K562 (cell line): Measurements from ENCODE around the gene ZDHHC8. TPM values are rescaled to one million over a fixed set of nuclear protein-coding genes. Genes with fewer than 3 reads are reported as not detected.

Experiments
- ATAC-seq: fragments of 200-7000 bp; cut with Tn5 transposase; 3 replicates; pipeline ENCODE4 v1.9.1; 2020; ENCODE audit warnings: moderate library complexity
- BruUV-seq: library from RNA; stranded (reverse); fragments of 400-500 nt; replicated peaks from 2 replicates; lab custom pipeline; 2021; lab: Mats Ljungman, UMichigan
- CTCF ChIA-PET: fragments of 300-600 bp; formaldehyde crosslinking; extraction: SDS; loops from one replicate; lab custom pipeline; 2021; ENCODE audit warnings: low intra/inter-chr PET ratio; lab: Yijun Ruan, JAX
- POLR2A ChIA-PET: fragments of 300-600, 350-650 bp; sonication (Branson Sonifier 250); formaldehyde crosslinking; extraction: SDS; loops from one replicate; lab custom pipeline; 2021; ENCODE audit warnings: antibody characterized with exemption, inconsistent platforms; lab: Yijun Ruan, JAX
- DNase-seq, 4 experiments: peaks; one replicate each; pipeline versions ENCODE4 v3.0.0 to v3.0.0-alpha.2; 2011 to 2018; ENCODE audit warnings: low spot score in 3 of 4, mixed read lengths in 3 of 4; ENCODE audit errors: extremely low read depth in 1 of 4
- FAIRE-seq: peaks from 2 replicates; lab custom pipeline; 2011; peaks lifted over from hg19 to GRCh38; lab: Jason Lieb, UNC
- H2AFZ ChIP-seq: 2 replicates; pipeline ENCODE4 v1.6.0; 2011; ENCODE audit warnings: low read depth, low read length, control low read depth, inconsistent platforms
- H3K27ac ChIP-seq: fragments of 200-600 bp; 3 replicates; pipeline ENCODE4 v1.8.0; 2011; ENCODE audit warnings: low read depth, mild to moderate bottlenecking, control low read depth, inconsistent platforms, low read length, moderate library complexity, mixed read lengths; ENCODE audit errors: extremely low read depth
- H3K27me3 ChIP-seq, 2 experiments: fragments of 300-600 bp in 1 of 2; 2 replicates in 1 of 2; 3 replicates in 1 of 2; pipeline versions ENCODE4 v1.6.0 to v1.8.0; 2011; ENCODE audit warnings: inconsistent platforms in 2 of 2, low read length in 2 of 2, mild to moderate bottlenecking in 1 of 2, mixed read lengths in 1 of 2, moderate library complexity in 1 of 2; ENCODE audit not compliant: control insufficient read depth in 2 of 2, insufficient read depth in 2 of 2
- H3K36me3 ChIP-seq: fragments of 300-600 bp; 3 replicates; pipeline ENCODE4 v1.8.0; 2011; ENCODE audit warnings: mild to moderate bottlenecking, low read length, inconsistent platforms; ENCODE audit not compliant: control insufficient read depth, insufficient read depth
- H3K4me1 ChIP-seq, 2 experiments: fragments of 200-600 bp in 1 of 2; replicated peaks in 1 of 2; 2 replicates in 1 of 2; 3 replicates in 1 of 2; pipeline versions ENCODE4 v1.5.1 to v1.8.0; 2011; ENCODE audit warnings: inconsistent platforms in 2 of 2, low read length in 2 of 2, mild to moderate bottlenecking in 1 of 2, mixed read lengths in 1 of 2, moderate library complexity in 1 of 2; ENCODE audit not compliant: control insufficient read depth in 2 of 2, insufficient read depth in 2 of 2
- H3K4me2 ChIP-seq: 2 replicates; pipeline ENCODE4 v1.6.1; 2011; ENCODE audit warnings: low read length, control low read depth, inconsistent platforms, mixed read lengths; ENCODE audit not compliant: insufficient read depth
- H3K4me3 ChIP-seq: fragments of 200-600 bp; sonication (generic), shearing (Covaris generic); 2 replicates; pipeline ENCODE4 v1.5.1; 2016; ENCODE audit warnings: control low read depth, inconsistent platforms
- H3K79me2 ChIP-seq: fragments of 200-600 bp; 3 replicates; pipeline ENCODE4 v1.8.0; 2011; ENCODE audit warnings: low read length, inconsistent platforms; ENCODE audit not compliant: control insufficient read depth, insufficient read depth
- H3K9ac ChIP-seq, 2 experiments: 2 replicates each; pipeline versions ENCODE4 v1.6.0 to v1.6.1; 2011; ENCODE audit warnings: low read depth in 2 of 2, low read length in 2 of 2, control low read depth in 1 of 2, inconsistent platforms in 1 of 2, mild to moderate bottlenecking in 1 of 2, mixed read lengths in 1 of 2; ENCODE audit not compliant: insufficient read depth in 1 of 2
- H3K9me1 ChIP-seq: one replicate; pipeline ENCODE4 v1.6.0; 2011; ENCODE audit warnings: inconsistent platforms, mild to moderate bottlenecking, low read length, moderate library complexity; ENCODE audit not compliant: control insufficient read depth, insufficient read depth
- H3K9me3 ChIP-seq: replicated peaks from 2 replicates; pipeline ENCODE4 v1.5.1; 2011; ENCODE audit warnings: low read depth, low read length, inconsistent platforms; ENCODE audit not compliant: control insufficient read depth, insufficient read depth
- H4K20me1 ChIP-seq: replicated peaks from 2 replicates; pipeline ENCODE4 v1.6.1; 2011; ENCODE audit warnings: low read length, inconsistent platforms, mixed read lengths; ENCODE audit not compliant: control insufficient read depth, insufficient read depth
- ATF7 ChIP-seq: fragments of 450-650 bp; IDR thresholded peaks from 2 replicates; pipeline ENCODE4 v1.7.1; 2014; ENCODE audit warnings: mild to moderate bottlenecking, moderate library complexity
- CAMTA2 ChIP-seq: fragments of 250-450 bp; sonication (Bioruptor Pico); conservative IDR thresholded peaks from 2 replicates; pipeline ENCODE4 v1.5.1; 2022
- ESRRB ChIP-seq: fragments of 250-450 bp; sonication (Bioruptor Pico); IDR thresholded peaks from 2 replicates; pipeline ENCODE4 v1.5.0; 2020; ENCODE audit warnings: mild to moderate bottlenecking, moderate library complexity, borderline replicate concordance
- POLR2G ChIP-seq: fragments of 200-400 bp; formaldehyde crosslinking; IDR thresholded peaks from 2 replicates; pipeline ENCODE4 v1.6.1; 2017; ENCODE audit warnings: low read depth, mild to moderate bottlenecking, antibody characterized with exemption, low read length, moderate library complexity
- ZBED1 ChIP-seq: IDR thresholded peaks from 2 replicates; pipeline ENCODE4 v1.6.1; 2014
- whole genome bisulfite sequencing: fragments of 100-300 bp; shearing (Covaris generic); methylation state at CpG from one replicate; pipeline ENCODE4 v1.1.6; 2016; ENCODE audit warnings: low coverage, mixed read lengths; ENCODE audit not compliant: insufficient coverage; ENCODE audit errors: missing lambda C conversion rate; 5-methylcytosine and 5-hydroxymethylcytosine counted together
- in situ Hi-C: fragments of 300-500 bp; cut with MboI; formaldehyde crosslinking; loops from 4 replicates; pipeline ENCODE4 v1.15.0; 2018; ENCODE audit warnings: inconsistent platforms, mixed read lengths
- intact Hi-C: fragments of 100-400 bp; cut with micrococcal nuclease; formaldehyde crosslinking; loops from 2 replicates; pipeline ENCODE4 v1.14.2; 2022
- polyA plus RNA-seq, 8 experiments: library from polyadenylated mRNA; depleted of rRNA in 4 of 8; stranded (reverse) in 5 of 8; unstranded in 3 of 8; fragments of >200 nt; fragmentation: Nextera tagmentation in 2 of 8; fragmentation: Illumina TruSeq in 1 of 8; extraction: Ambion mirVana in 2 of 8; extraction: Trizol in 1 of 8; gene quantifications; 2 replicates each; pipeline versions ENCODE4 v1.2.1 to v1.2.3, GENCODE V29; 2011 to 2014; ENCODE audit warnings: inconsistent platforms in 1 of 8, missing spikeins in 1 of 8
- total RNA-seq, 7 experiments: library from RNA; depleted of rRNA in 6 of 7; stranded (reverse); fragments of >200 nt in 6 of 7; fragmentation: Illumina TruSeq in 2 of 7; extraction: Trizol in 2 of 7; gene quantifications; 2 replicates each; pipeline versions ENCODE4 v1.2.1 to v1.2.3, GENCODE V29; 2011 to 2021; ENCODE audit warnings: low replicate concordance in 1 of 7
- TF ChIP-seq, protein P1 (sequence below), 2 experiments: fragments of 450-650 bp in 1 of 2; sonication (generic) in 1 of 2; formaldehyde crosslinking; conservative IDR thresholded peaks; 2 replicates each; pipeline versions ENCODE4 v1.4.0 to v1.8.1; 2020 to 2022; ENCODE audit warnings: mild to moderate bottlenecking in 1 of 2, missing genetic modification reagents in 1 of 2
- TF ChIP-seq, protein P2 (sequence below): fragments of 250-450 bp; sonication (Bioruptor Pico); IDR thresholded peaks from 2 replicates; pipeline ENCODE4 v1.4.0; 2020

The ZDHHC8 gene
- total and polyA plus RNA-seq, 9 of the 15 experiments (the other 6 are each of a cell fraction or from before 2014, with no cell fraction given) = 0.04 to 109 (median 16.4) TPM

DNA sequence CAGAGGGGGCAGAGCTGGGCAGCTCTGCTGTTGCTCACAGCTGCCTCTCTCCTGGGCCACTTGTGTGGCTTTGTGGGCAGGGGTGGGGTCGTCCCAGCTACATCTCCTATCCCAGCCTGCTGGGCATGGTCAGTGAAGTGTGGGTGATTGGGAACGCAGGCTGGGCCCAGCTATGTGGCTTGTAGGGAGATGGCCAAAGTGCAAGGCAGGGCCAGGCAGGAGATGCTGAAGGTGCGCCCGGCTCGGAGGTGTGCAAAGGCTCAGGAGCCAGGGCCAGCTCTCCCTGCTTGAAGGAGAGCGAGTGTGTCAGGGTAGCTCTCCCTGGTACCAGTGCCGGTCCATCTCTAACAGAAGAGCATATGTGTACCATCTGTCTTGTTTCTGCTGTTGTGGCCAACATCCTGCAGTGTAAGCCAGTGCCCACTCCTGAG lies 24.1 kb upstream of the ZDHHC8 start:
- 87% methylated on average over 7 of the region's 7 CpGs for WGBS
- Histone ChIP-seq H3K4me3 (no peak overlapping the region), H3K79me2 (peaks cover 24% of the 10 kb centered on the region), H3K27me3 (no peaks in the 10 kb centered on the region), H3K9ac (peak overlapping the region in 1 of 2 experiments; percentile 49; a peak in 1 of 4 replicates), H3K36me3 (peaks cover 97% of the 10 kb centered on the region), H3K4me2 (no peak overlapping the region), H4K20me1 (peaks cover 76% of the 10 kb centered on the region), H3K9me1 (peaks cover 5% of the 10 kb centered on the region), H3K4me1 (peaks cover 0 to 51% of the 10 kb centered on the region in 2 experiments; a peak in 3 of 5 replicates), H3K27ac (no peak overlapping the region), H3K9me3 (no peaks in the 10 kb centered on the region), H2AFZ (no peak overlapping the region)
- ChIA-PET CTCF (no interaction called here), POLR2A (interaction anchor here (0.5 to 20.7 kb wide), 10 partner anchors 10 to 875 kb away, joined by 3 to 513 read pairs (median 5); partner anchors contain the start of genes LZTR1, RANBP1, TANGO2 and TRMT2A)
- ATAC-seq (no peak), FAIRE-seq (no peak), DNase-seq (no peak)
- no TSS peak for BruUV-seq
- in situ Hi-C loops = no loop called here
- intact Hi-C loops = no loop called here
- TF ChIP-seq POLR2G (peak; percentile 32; the same call in 1 of the 2 replicates), ESRRB (CRISPR knock-in tag) (no peak), CAMTA2 (CRISPR knock-in tag) (peak; percentile 51; the same call in 1 of the 2 replicates), ZBED1 (peak; percentile 22; the same call in 1 of the 2 replicates), ATF7 (no peak)
- TF ChIP-seq, protein P1, sequence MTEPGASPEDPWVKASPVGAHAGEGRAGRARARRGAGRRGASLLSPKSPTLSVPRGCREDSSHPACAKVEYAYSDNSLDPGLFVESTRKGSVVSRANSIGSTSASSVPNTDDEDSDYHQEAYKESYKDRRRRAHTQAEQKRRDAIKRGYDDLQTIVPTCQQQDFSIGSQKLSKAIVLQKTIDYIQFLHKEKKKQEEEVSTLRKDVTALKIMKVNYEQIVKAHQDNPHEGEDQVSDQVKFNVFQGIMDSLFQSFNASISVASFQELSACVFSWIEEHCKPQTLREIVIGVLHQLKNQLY (CRISPR knock-in tag; conservative IDR thresholded peaks at IDR 0.05) = 0 out of 4 replicates have a peak, but pooled peaks of 1 of the 2 experiments have one; percentile 17
- TF ChIP-seq, protein P2, sequence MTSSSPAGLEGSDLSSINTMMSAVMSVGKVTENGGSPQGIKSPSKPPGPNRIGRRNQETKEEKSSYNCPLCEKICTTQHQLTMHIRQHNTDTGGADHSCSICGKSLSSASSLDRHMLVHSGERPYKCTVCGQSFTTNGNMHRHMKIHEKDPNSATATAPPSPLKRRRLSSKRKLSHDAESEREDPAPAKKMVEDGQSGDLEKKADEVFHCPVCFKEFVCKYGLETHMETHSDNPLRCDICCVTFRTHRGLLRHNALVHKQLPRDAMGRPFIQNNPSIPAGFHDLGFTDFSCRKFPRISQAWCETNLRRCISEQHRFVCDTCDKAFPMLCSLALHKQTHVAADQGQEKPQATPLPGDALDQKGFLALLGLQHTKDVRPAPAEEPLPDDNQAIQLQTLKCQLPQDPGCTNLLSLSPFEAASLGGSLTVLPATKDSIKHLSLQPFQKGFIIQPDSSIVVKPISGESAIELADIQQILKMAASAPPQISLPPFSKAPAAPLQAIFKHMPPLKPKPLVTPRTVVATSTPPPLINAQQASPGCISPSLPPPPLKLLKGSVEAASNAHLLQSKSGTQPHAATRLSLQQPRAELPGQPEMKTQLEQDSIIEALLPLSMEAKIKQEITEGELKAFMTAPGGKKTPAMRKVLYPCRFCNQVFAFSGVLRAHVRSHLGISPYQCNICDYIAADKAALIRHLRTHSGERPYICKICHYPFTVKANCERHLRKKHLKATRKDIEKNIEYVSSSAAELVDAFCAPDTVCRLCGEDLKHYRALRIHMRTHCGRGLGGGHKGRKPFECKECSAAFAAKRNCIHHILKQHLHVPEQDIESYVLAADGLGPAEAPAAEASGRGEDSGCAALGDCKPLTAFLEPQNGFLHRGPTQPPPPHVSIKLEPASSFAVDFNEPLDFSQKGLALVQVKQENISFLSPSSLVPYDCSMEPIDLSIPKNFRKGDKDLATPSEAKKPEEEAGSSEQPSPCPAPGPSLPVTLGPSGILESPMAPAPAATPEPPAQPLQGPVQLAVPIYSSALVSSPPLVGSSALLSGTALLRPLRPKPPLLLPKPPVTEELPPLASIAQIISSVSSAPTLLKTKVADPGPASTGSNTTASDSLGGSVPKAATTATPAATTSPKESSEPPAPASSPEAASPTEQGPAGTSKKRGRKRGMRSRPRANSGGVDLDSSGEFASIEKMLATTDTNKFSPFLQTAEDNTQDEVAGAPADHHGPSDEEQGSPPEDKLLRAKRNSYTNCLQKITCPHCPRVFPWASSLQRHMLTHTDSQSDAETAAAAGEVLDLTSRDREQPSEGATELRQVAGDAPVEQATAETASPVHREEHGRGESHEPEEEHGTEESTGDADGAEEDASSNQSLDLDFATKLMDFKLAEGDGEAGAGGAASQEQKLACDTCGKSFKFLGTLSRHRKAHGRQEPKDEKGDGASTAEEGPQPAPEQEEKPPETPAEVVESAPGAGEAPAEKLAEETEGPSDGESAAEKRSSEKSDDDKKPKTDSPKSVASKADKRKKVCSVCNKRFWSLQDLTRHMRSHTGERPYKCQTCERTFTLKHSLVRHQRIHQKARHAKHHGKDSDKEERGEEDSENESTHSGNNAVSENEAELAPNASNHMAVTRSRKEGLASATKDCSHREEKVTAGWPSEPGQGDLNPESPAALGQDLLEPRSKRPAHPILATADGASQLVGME (CRISPR knock-in tag) = 0 out of 2 replicates have a peak, but pooled peaks have one; percentile 5
